Smooth muscle cell of the brain vasculature (primary cell): Measurements from ENCODE around the gene ATP11B.

Source experiments
- DNase-seq: peaks from one replicate; pipeline ENCODE4 v3.0.0-alpha.2; 2012; ENCODE audit warnings: low read depth, low spot score

Gene ATP11B

GRCh38 chr3:182910936-182911781 is 117.9 kb downstream of the ATP11B start:
- DNase-seq, result no peak

GRCh38 chr3:182911782-182912111 is 118.4 kb downstream of the ATP11B start:
- no peak for DNase-seq

GRCh38 chr3:182912474-182912873 is 119.2 kb downstream of the ATP11B start:
- DNase-seq, result no peak

- no peak for DNase-seq
Measured at GRCh38 chr3:182913889-182914288, 120.6 kb downstream of the ATP11B start.

- no peak for DNase-seq
Measured at GRCh38 chr3:182914341-182914740, 121.0 kb downstream of the ATP11B start.

- no peak for DNase-seq
Measured at GRCh38 chr3:182917134-182917533, 123.8 kb downstream of the ATP11B start.

GRCh38 chr3:182919866-182920357 is 126.6 kb downstream of the ATP11B start:
- no peak for DNase-seq

- no peak for DNase-seq
Measured at GRCh38 chr3:182920515-182921084, 127.3 kb downstream of the ATP11B start.

GRCh38 chr3:182921665-182922355 is 128.5 kb downstream of the ATP11B start:
- no peak for DNase-seq

GRCh38 chr3:182925330-182925943 is 132.1 kb downstream of the ATP11B start:
- DNase-seq, result no peak

GRCh38 chr3:182925944-182926337 is 132.6 kb downstream of the ATP11B start:
- DNase-seq, result no peak

GRCh38 chr3:182935803-182936202 is 142.5 kb downstream of the ATP11B start:
- no peak for DNase-seq

- DNase-seq, result no peak
Measured at GRCh38 chr3:182936239-182936917, 143.1 kb downstream of the ATP11B start.

GRCh38 chr3:182936918-182937285 is 143.6 kb downstream of the ATP11B start:
- no peak for DNase-seq

GRCh38 chr3:182937293-182938051 is 144.2 kb downstream of the ATP11B start:
- no peak for DNase-seq

- no peak for DNase-seq
Measured at GRCh38 chr3:182940266-182940808, 147.0 kb downstream of the ATP11B start.

GRCh38 chr3:182941719-182942118 is 148.4 kb downstream of the ATP11B start:
- DNase-seq, result no peak

GRCh38 chr3:182947888-182948287 is 154.6 kb downstream of the ATP11B start:
- no peak for DNase-seq

GRCh38 chr3:182948305-182948704 is 155.0 kb downstream of the ATP11B start:
- DNase-seq, result no peak

GRCh38 chr3:182949688-182950087 is 156.4 kb downstream of the ATP11B start:
- no peak for DNase-seq
